Measurements from ENCODE around the gene HOXB8. TPM values are rescaled to one million over a fixed set of nuclear protein-coding genes. Genes with fewer than 3 reads are reported as not detected.

Gene HOXB8
- total and polyA plus RNA-seq, 5 donors from 2014 or later = not detected

DNA sequence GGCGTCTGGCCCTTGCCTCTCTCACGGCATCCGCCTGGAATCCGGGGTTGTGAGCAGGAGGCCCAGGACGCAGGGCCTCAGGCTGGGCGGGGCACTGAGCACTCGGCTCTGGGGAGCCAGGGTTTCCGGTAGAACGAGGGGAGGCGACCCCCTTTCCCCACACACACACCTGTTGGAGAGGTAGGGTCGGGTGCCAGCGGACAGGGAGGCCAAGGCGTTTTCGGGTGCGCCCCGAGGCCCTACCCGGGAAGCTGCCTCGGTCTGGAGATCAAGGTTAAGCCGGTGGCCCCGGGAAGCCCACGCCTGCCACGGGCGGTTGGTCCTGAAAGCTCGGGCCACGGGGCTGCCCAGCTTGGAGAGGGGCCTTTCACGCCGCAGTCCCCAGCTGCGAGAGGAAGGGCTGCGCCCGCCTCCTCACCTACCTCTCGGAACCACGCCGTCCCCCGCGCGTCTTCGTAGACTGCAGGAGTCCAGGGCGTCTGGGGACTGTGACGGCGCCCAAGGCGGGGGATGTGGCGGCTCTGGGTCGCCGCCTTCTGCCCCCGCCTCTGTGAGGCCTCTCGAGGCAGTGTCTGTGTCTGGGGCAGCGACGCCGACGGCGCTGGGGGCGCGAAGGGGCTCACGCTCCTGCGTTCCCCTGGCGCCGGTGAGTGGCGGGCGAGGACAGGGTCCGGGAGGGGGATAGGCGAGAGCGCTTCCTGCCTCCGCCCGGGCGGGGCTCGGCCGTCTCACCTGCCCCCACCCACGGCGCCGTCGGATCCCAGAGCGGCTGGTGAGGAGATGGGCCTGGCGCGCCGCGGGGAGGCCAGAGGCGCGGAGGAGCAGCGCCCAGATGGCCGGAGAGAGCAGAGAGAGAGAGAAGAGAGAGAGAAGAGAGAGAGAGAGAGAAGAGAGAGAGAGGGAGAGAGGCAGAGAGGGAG lies 31.4 kb upstream of the HOXB8 start:
- peak in 1 of 3 donors; percentile 30 for DNase-seq
- peak; percentile 57 to 60 for ATAC-seq (ENCODE audit: low read depth in 2 of 2)
- H3K27me3 Mint-ChIP-seq = peaks cover 84% of the 10 kb centered on the region
- no peak overlapping the region for H3K27ac ChIP-seq (ENCODE audit: insufficient read depth, low read length, poor library complexity, severe bottlenecking)
- H3K27ac Mint-ChIP-seq = no peak overlapping the region
- H3K9me3 Mint-ChIP-seq = peaks cover 0 to 2% (median 0%) of the 10 kb centered on the region in 7 donors
- no peak overlapping the region for H3K4me3 ChIP-seq (ENCODE audit: low read depth, low read length)
- H3K4me1 ChIP-seq (ENCODE audit: control insufficient read depth, insufficient read depth, low read length, poor library complexity, severe bottlenecking) = peaks cover 29% of the 10 kb centered on the region
- H3K4me3 Mint-ChIP-seq = peak overlapping the region; percentile 69 to 93 (median 89)
- H3K9me3 ChIP-seq (ENCODE audit: control insufficient read depth in 2 of 2, low read length in 2 of 2) = no peaks in the 10 kb centered on the region
- peaks cover 0 to 38% (median 18%) of the 10 kb centered on the region in 4 donors for H3K4me1 Mint-ChIP-seq
- peaks cover 36% of the 10 kb centered on the region for H3K27me3 ChIP-seq (ENCODE audit: control insufficient read depth, insufficient read depth, low read length)
- no peaks in the 10 kb centered on the region for H3K36me3 Mint-ChIP-seq
- H3K36me3 ChIP-seq (ENCODE audit: control insufficient read depth, insufficient read depth, low read length) = no peaks in the 10 kb centered on the region

DNA sequence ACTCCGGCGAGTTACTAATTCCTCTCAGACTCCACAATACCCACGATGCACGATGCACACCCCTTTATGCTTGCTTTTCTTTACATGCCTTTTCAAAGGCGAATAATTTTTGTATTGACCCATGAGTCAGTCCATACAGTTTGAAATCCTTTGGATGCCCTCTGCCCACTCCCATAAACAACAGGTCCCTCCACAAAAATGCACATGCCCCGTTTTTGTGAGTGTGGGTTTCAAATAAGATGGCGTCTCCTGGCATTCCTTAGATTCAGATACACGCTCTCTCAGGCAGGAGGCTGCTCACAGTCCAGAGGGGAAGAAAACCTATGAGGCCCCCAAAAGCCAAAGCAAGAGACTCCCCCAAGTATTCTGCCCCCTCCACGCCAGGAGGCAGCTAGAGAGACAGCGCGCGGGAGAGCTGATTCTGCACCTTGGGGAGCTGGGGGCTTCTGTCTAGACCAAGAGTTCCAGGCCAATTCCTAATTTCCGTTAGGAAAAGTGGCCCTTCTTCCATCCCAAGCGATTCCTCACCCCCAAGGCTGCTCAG lies 30.6 kb upstream of the HOXB8 start:
- H3K4me3 Mint-ChIP-seq = peak overlapping the region; percentile 50 to 85 (median 74)
- Histone ChIP-seq H3K4me3 (ENCODE audit: low read depth, low read length) (no peak overlapping the region), H3K4me1 (ENCODE audit: control insufficient read depth, insufficient read depth, low read length, poor library complexity, severe bottlenecking) (peaks cover 29% of the 10 kb centered on the region), H3K27ac (ENCODE audit: insufficient read depth, low read length, poor library complexity, severe bottlenecking) (no peak overlapping the region), H3K36me3 (ENCODE audit: control insufficient read depth, insufficient read depth, low read length) (no peaks in the 10 kb centered on the region), H3K9me3 (ENCODE audit: control insufficient read depth in 2 of 2, low read length in 2 of 2) (no peaks in the 10 kb centered on the region), H3K27me3 (ENCODE audit: control insufficient read depth, insufficient read depth, low read length) (peaks cover 43% of the 10 kb centered on the region)
- no peak for ATAC-seq (ENCODE audit: low read depth in 2 of 2)
- peaks cover 0 to 42% (median 21%) of the 10 kb centered on the region in 4 donors for H3K4me1 Mint-ChIP-seq
- no peaks in the 10 kb centered on the region for H3K36me3 Mint-ChIP-seq
- H3K27ac Mint-ChIP-seq = no peak overlapping the region
- H3K9me3 Mint-ChIP-seq = peaks cover 0 to 2% (median 0%) of the 10 kb centered on the region in 7 donors
- DNase-seq = no peak
- H3K27me3 Mint-ChIP-seq = peaks cover 92% of the 10 kb centered on the region

DNA sequence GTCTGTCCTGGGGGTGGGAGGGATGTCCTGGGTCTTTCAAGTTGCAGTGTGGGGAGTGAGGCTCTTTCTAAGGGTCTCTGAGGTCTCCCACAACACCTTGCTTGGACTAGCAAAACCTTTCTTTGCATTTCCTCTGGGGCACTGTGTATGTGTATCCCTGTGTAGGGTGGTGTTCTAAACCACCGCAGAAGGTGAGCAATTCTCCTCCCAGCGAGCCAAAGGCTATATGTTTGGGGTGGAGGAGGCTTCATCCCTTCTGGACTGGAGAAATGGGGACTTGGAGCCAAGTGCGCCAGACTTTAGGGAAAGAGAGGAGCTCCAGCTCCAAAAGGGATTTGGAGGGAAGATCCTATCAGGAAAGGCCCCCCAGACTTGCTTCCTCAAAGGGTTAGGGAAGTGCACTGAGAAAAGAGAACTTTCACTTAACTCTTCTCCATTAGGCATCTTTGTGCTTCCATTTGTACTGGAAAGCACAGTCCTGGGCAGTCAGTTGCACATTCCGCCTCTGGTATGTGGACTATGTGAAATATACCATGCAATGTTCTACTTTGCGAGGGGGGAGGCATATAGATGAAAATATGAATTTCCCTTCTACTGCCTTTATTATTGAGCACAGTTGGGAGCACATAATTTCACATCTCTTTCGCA lies 29.9 kb upstream of the HOXB8 start:
- H3K9me3 Mint-ChIP-seq = peaks cover 0 to 2% (median 0%) of the 10 kb centered on the region in 7 donors
- Histone ChIP-seq H3K27me3 (ENCODE audit: control insufficient read depth, insufficient read depth, low read length) (peaks cover 49% of the 10 kb centered on the region), H3K27ac (ENCODE audit: insufficient read depth, low read length, poor library complexity, severe bottlenecking) (no peak overlapping the region), H3K36me3 (ENCODE audit: control insufficient read depth, insufficient read depth, low read length) (no peaks in the 10 kb centered on the region), H3K9me3 (ENCODE audit: control insufficient read depth in 2 of 2, low read length in 2 of 2) (no peaks in the 10 kb centered on the region), H3K4me3 (ENCODE audit: low read depth, low read length) (no peak overlapping the region), H3K4me1 (ENCODE audit: control insufficient read depth, insufficient read depth, low read length, poor library complexity, severe bottlenecking) (peaks cover 29% of the 10 kb centered on the region)
- H3K4me1 Mint-ChIP-seq = peaks cover 0 to 42% (median 21%) of the 10 kb centered on the region in 4 donors
- H3K36me3 Mint-ChIP-seq = no peaks in the 10 kb centered on the region
- peaks cover 95% of the 10 kb centered on the region for H3K27me3 Mint-ChIP-seq
- H3K27ac Mint-ChIP-seq = no peak overlapping the region
- ATAC-seq (ENCODE audit: low read depth in 2 of 2) (no peak), DNase-seq (no peak)
- H3K4me3 Mint-ChIP-seq = peak overlapping the region; percentile 50 to 85 (median 74)

DNA sequence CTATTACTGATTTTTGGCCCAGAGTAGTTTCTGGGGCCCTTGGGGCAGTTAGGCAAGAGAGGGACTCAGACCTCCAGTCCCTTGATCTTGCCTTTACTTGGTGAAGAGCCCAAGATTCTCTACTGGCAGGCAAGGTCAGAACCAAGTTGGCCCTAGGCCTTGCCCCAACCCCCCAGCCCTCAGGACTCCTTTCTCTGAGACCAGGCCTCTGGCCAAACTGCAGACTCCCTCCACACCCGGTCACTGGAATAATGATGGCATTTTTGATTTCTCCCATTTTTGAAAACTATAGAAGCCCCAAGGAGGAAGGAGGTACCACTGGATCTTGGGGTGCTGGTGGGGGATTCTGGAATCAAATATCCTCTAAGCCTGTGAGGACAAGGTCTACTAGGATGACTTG lies 29.1 kb upstream of the HOXB8 start:
- DNase-seq = no peak

DNA sequence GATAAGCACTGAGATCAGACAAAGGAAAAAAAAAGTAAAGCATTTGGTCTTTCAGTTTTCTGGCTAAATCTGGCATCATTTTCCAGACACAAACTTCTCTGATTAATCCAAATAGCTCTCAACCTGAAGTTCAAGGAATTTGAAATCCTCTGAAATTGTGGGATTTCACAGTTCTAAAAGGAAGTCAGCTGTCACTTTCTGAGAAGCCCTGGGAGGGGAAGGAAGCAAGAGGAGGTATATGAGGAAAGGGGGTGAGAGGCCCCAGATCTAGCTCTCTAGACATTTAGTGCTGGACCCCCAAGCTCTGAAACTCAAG lies 28.6 kb upstream of the HOXB8 start:
- no peak overlapping the region for H3K4me3 ChIP-seq (ENCODE audit: low read depth, low read length)
- peaks cover 0 to 2% (median 0%) of the 10 kb centered on the region in 7 donors for H3K9me3 Mint-ChIP-seq

More for the DNA sequence above, 29.1 kb upstream of the HOXB8 start:
- H3K36me3 ChIP-seq (ENCODE audit: control insufficient read depth, insufficient read depth, low read length) = no peaks in the 10 kb centered on the region
- H3K4me1 ChIP-seq (ENCODE audit: control insufficient read depth, insufficient read depth, low read length, poor library complexity, severe bottlenecking) = peaks cover 29% of the 10 kb centered on the region
- no peaks in the 10 kb centered on the region for H3K9me3 ChIP-seq (ENCODE audit: control insufficient read depth in 2 of 2, low read length in 2 of 2)
- peaks cover 49% of the 10 kb centered on the region for H3K27me3 ChIP-seq (ENCODE audit: control insufficient read depth, insufficient read depth, low read length)
- no peak overlapping the region for H3K4me3 ChIP-seq (ENCODE audit: low read depth, low read length)
- H3K9me3 Mint-ChIP-seq = peaks cover 0 to 2% (median 0%) of the 10 kb centered on the region in 7 donors
- ATAC-seq (ENCODE audit: low read depth in 2 of 2) = no peak
- no peak overlapping the region for H3K27ac Mint-ChIP-seq
- peaks cover 0 to 42% (median 21%) of the 10 kb centered on the region in 4 donors for H3K4me1 Mint-ChIP-seq
- H3K27me3 Mint-ChIP-seq = peaks cover 95% of the 10 kb centered on the region
- no peaks in the 10 kb centered on the region for H3K36me3 Mint-ChIP-seq
- H3K27ac ChIP-seq (ENCODE audit: insufficient read depth, low read length, poor library complexity, severe bottlenecking) = no peak overlapping the region
- H3K4me3 Mint-ChIP-seq = peak overlapping the region in 2 of 4 donors; percentile 6 to 67

DNA sequence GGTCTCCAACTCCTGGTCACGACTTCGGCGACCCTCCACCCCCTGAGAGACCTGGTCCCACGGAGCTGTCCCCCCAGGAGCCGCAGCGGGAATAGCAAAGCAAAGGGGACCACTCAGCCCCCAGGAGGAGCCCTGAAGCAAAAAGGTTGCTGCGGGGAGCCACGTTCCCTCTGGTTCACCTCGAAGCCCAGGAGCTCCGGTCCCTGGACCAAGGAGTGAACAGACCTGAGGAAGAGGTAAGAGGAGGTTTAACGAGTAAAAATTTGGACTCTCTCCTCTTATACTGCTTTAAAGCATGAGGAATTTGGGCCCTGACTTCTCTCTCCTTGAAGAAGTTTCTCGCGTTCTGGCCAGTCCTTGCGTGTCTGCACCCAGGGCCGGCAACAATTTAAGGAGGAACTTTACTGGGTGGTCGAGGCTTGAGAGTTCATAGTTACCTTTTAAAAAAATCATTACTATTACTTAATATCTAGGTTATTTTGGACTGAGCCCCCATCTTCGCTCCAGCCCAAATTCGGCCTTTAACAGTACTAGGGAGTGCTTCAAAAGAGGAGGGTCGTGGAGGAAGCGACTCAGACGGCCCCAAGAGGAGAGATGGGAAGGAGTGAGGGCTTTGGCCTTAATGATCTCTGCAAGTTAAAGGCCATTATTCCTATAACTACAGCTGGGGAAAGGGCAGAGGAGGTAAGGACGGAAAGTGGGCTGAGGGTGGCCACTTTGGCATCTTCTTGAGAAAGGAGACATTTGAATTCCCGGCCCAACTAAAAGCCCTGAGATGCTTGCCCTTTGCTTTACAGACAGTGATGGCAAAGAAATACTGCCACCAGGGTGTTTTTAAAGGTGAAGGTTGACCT lies 28.0 kb upstream of the HOXB8 start:
- H3K36me3 ChIP-seq (ENCODE audit: control insufficient read depth, insufficient read depth, low read length) = no peaks in the 10 kb centered on the region
- H3K4me3 ChIP-seq (ENCODE audit: low read depth, low read length) = no peak overlapping the region
- no peaks in the 10 kb centered on the region for H3K9me3 ChIP-seq (ENCODE audit: control insufficient read depth in 2 of 2, low read length in 2 of 2)
- no peak overlapping the region for H3K27ac Mint-ChIP-seq
- DNase-seq (no peak), ATAC-seq (ENCODE audit: low read depth in 2 of 2) (no peak)
- peaks cover 29% of the 10 kb centered on the region for H3K4me1 ChIP-seq (ENCODE audit: control insufficient read depth, insufficient read depth, low read length, poor library complexity, severe bottlenecking)
- no peaks in the 10 kb centered on the region for H3K36me3 Mint-ChIP-seq
- peak overlapping the region in 1 of 4 donors; percentile 79 for H3K4me3 Mint-ChIP-seq
- no peak overlapping the region for H3K27ac ChIP-seq (ENCODE audit: insufficient read depth, low read length, poor library complexity, severe bottlenecking)
- peaks cover 96% of the 10 kb centered on the region for H3K27me3 Mint-ChIP-seq
- H3K9me3 Mint-ChIP-seq = peaks cover 0 to 2% (median 0%) of the 10 kb centered on the region in 7 donors
- peaks cover 0 to 37% (median 21%) of the 10 kb centered on the region in 4 donors for H3K4me1 Mint-ChIP-seq
- peaks cover 57% of the 10 kb centered on the region for H3K27me3 ChIP-seq (ENCODE audit: control insufficient read depth, insufficient read depth, low read length)

More for the DNA sequence above, 28.6 kb upstream of the HOXB8 start:
- no peaks in the 10 kb centered on the region for H3K36me3 Mint-ChIP-seq
- no peak overlapping the region for H3K27ac Mint-ChIP-seq
- H3K4me1 Mint-ChIP-seq = peaks cover 0 to 42% (median 21%) of the 10 kb centered on the region in 4 donors
- ATAC-seq (ENCODE audit: low read depth in 2 of 2) = no peak
- peak overlapping the region in 1 of 4 donors; percentile 73 for H3K4me3 Mint-ChIP-seq
- no peak overlapping the region for H3K27ac ChIP-seq (ENCODE audit: insufficient read depth, low read length, poor library complexity, severe bottlenecking)
- H3K27me3 ChIP-seq (ENCODE audit: control insufficient read depth, insufficient read depth, low read length) = peaks cover 51% of the 10 kb centered on the region
- H3K27me3 Mint-ChIP-seq = peaks cover 96% of the 10 kb centered on the region
- H3K36me3 ChIP-seq (ENCODE audit: control insufficient read depth, insufficient read depth, low read length) = no peaks in the 10 kb centered on the region
- H3K4me1 ChIP-seq (ENCODE audit: control insufficient read depth, insufficient read depth, low read length, poor library complexity, severe bottlenecking) = peaks cover 29% of the 10 kb centered on the region
- H3K9me3 ChIP-seq (ENCODE audit: control insufficient read depth in 2 of 2, low read length in 2 of 2) = no peaks in the 10 kb centered on the region
- no peak for DNase-seq

Measured in CD4-positive, CD25-positive, alpha-beta regulatory T cell (primary cell).